Activated CD4-positive, alpha-beta T cell treated with anti-CD3 and anti-CD28 coated beads, Interleukin-2, amount 50 U/mL, for 16 hours (primary cell): ENCODE data around the gene DNAJC4.
"Not testable (repeated sequence)": the region's sequence is repeated elsewhere in the genome, so short reads cannot be mapped to it uniquely, and the experiment has no call there.

Source experiments
- DNase-seq: peaks from one replicate; pipeline ENCODE4 v3.0.0-alpha.2; 2020

Gene DNAJC4

GRCh38 chr11:64246621-64246870 lies 16.2 kb downstream of the DNAJC4 start:
- not testable (repeated sequence) for DNase-seq

GRCh38 chr11:64246871-64247728 lies 16.8 kb downstream of the DNAJC4 start, which contains the start of gene PPP1R14B:
PPP1R14B (minus strand) TSS chr11:64246943; CDS start chr11:64246673, 270 bp downstream.
- DNase-seq = peak; percentile 90

- DNase-seq = no peak
These were observed 17.6 kb downstream of the DNAJC4 start for GRCh38 chr11:64247729-64248531.

GRCh38 chr11:64248578-64248977 lies 18.2 kb downstream of the DNAJC4 start:
- no peak for DNase-seq

GRCh38 chr11:64249038-64249437 lies 18.7 kb downstream of the DNAJC4 start:
- DNase-seq = no peak

GRCh38 chr11:64249563-64250414 lies 19.4 kb downstream of the DNAJC4 start:
- DNase-seq = no peak

GRCh38 chr11:64250415-64251015 lies 20.2 kb downstream of the DNAJC4 start:
- no peak for DNase-seq

GRCh38 chr11:64251016-64251752 lies 20.8 kb downstream of the DNAJC4 start, which contains the start of gene PLCB3:
PLCB3 (plus strand) TSS chr11:64251530; CDS start chr11:64251650, 120 bp downstream.
- DNase-seq = peak; percentile 55

- no peak for DNase-seq
These were observed 21.3 kb downstream of the DNAJC4 start for GRCh38 chr11:64251753-64252002.

GRCh38 chr11:64252003-64252872 lies 21.9 kb downstream of the DNAJC4 start:
- no peak for DNase-seq

GRCh38 chr11:64253043-64253442 lies 22.7 kb downstream of the DNAJC4 start:
- DNase-seq = no peak

- no peak for DNase-seq
These were observed 23.1 kb downstream of the DNAJC4 start for GRCh38 chr11:64253481-64253880.

GRCh38 chr11:64254326-64254725 lies 24.0 kb downstream of the DNAJC4 start:
- DNase-seq = no peak

GRCh38 chr11:64255135-64256128 lies 25.1 kb downstream of the DNAJC4 start:
- DNase-seq = no peak

GRCh38 chr11:64256300-64256699 lies 26.0 kb downstream of the DNAJC4 start:
- no peak for DNase-seq

- no peak for DNase-seq
These were observed 28.0 kb downstream of the DNAJC4 start for GRCh38 chr11:64258356-64258755.

- DNase-seq = no peak
These were observed 28.7 kb downstream of the DNAJC4 start for GRCh38 chr11:64258946-64259532.

- DNase-seq = no peak
These were observed 29.3 kb downstream of the DNAJC4 start for GRCh38 chr11:64259533-64260067.

GRCh38 chr11:64260147-64260708 lies 29.9 kb downstream of the DNAJC4 start:
- no peak for DNase-seq
